Parathyroid adenoma (tissue), 2 donors: ENCODE measurements around the gene CLDN34.

Experiments used
- H2AFZ ChIP-seq: fragments of 300-600 bp; sonication (generic); one replicate; pipeline ENCODE4 v1.7.0; 2017; ENCODE audit warnings: antibody characterized with exemption, mild to moderate bottlenecking
- H3K27ac ChIP-seq: fragments of 300-600 bp; sonication (generic); one replicate; pipeline ENCODE4 v1.7.0; 2017
- H3K27me3 ChIP-seq: fragments of 300-600 bp; sonication (generic); one replicate; pipeline ENCODE4 v1.7.0; 2017; ENCODE audit warnings: low read length; ENCODE audit not compliant: control insufficient read depth, insufficient read depth
- H3K36me3 ChIP-seq: fragments of 300-600 bp; sonication (generic); one replicate; pipeline ENCODE4 v1.7.0; 2017; ENCODE audit warnings: low read length; ENCODE audit not compliant: control insufficient read depth, insufficient read depth
- H3K4me1 ChIP-seq: fragments of 300-600 bp; sonication (generic); one replicate; pipeline ENCODE4 v1.7.0; 2017; ENCODE audit warnings: control low read depth
- H3K4me2 ChIP-seq: fragments of 300-600 bp; sonication (generic); one replicate; pipeline ENCODE4 v1.7.0; 2017; ENCODE audit warnings: low read length
- H3K4me3 ChIP-seq: fragments of 300-600 bp; sonication (generic); one replicate; pipeline ENCODE4 v1.7.0; 2017; ENCODE audit warnings: low read depth, low read length
- H3K79me2 ChIP-seq: fragments of 300-600 bp; sonication (generic); one replicate; pipeline ENCODE4 v1.7.0; 2017; ENCODE audit warnings: control low read depth
- H3K9ac ChIP-seq: fragments of 300-600 bp; sonication (generic); one replicate; pipeline ENCODE4 v1.7.0; 2017; ENCODE audit warnings: mild to moderate bottlenecking
- H3K9me3 ChIP-seq: fragments of 300-600 bp; sonication (generic); one replicate; pipeline ENCODE4 v1.7.0; 2017; ENCODE audit warnings: low read length; ENCODE audit not compliant: control insufficient read depth
- CTCF ChIP-seq: fragments of 300-600 bp; sonication (generic); IDR thresholded peaks from one replicate; pipeline ENCODE4 v1.7.0; 2017; ENCODE audit warnings: antibody characterized with exemption, mild to moderate bottlenecking
- donor health status: primary hyperparathyroidism.

CLDN34 gene

GRCh38 chrX:9948406-9948805, 18.8 kb upstream of the CLDN34 start:
- no peaks in the 10 kb centered on the region for H3K36me3 ChIP-seq
- no peak overlapping the region for H3K4me3 ChIP-seq
- H2AFZ ChIP-seq: no peak overlapping the region
- H3K4me1 ChIP-seq: no peaks in the 10 kb centered on the region
- no peak for TF ChIP-seq CTCF
- no peaks in the 10 kb centered on the region for H3K9me3 ChIP-seq
- no peak overlapping the region for H3K9ac ChIP-seq
- no peaks in the 10 kb centered on the region for H3K79me2 ChIP-seq
- H3K27ac ChIP-seq: no peak overlapping the region
- H3K4me2 ChIP-seq: no peak overlapping the region
- no peaks in the 10 kb centered on the region for H3K27me3 ChIP-seq

DNA sequence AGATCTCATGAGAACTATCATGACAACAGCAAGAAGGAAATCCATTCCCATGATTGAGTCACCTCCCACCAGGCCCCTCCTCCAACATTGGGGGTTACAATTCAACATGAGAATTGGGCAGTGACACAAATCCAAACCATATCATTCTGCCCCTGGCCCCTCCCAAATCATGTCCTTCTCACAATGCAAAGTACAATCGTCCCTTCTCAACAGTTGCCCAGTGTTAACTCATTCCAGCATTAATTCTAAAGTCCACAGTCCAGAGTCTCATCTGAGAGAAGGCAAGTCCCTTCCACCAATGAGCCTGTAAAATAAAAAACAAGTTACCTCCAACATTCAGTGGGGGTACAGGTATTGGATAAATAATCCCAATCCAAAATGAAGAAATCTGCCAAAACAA, 14.9 kb upstream of the CLDN34 start:
- no peaks in the 10 kb centered on the region for H3K36me3 ChIP-seq
- no peak overlapping the region for H3K9ac ChIP-seq
- H3K79me2 ChIP-seq: no peaks in the 10 kb centered on the region
- H3K27ac ChIP-seq: no peak overlapping the region
- TF ChIP-seq CTCF: no peak
- H2AFZ ChIP-seq: no peak overlapping the region
- H3K27me3 ChIP-seq: no peaks in the 10 kb centered on the region
- no peaks in the 10 kb centered on the region for H3K4me1 ChIP-seq
- H3K9me3 ChIP-seq: no peaks in the 10 kb centered on the region
- no peak overlapping the region for H3K4me2 ChIP-seq
- H3K4me3 ChIP-seq: no peak overlapping the region

GRCh38 chrX:9953396-9953795, 13.8 kb upstream of the CLDN34 start:
- Histone ChIP-seq H3K4me3 (no peak overlapping the region), H3K27me3 (no peaks in the 10 kb centered on the region), H3K4me1 (no peaks in the 10 kb centered on the region), H3K27ac (no peak overlapping the region), H3K36me3 (no peaks in the 10 kb centered on the region), H3K9ac (no peak overlapping the region), H3K9me3 (no peaks in the 10 kb centered on the region), H3K79me2 (no peaks in the 10 kb centered on the region), H3K4me2 (no peak overlapping the region), H2AFZ (no peak overlapping the region)
- no peak for TF ChIP-seq CTCF

DNA sequence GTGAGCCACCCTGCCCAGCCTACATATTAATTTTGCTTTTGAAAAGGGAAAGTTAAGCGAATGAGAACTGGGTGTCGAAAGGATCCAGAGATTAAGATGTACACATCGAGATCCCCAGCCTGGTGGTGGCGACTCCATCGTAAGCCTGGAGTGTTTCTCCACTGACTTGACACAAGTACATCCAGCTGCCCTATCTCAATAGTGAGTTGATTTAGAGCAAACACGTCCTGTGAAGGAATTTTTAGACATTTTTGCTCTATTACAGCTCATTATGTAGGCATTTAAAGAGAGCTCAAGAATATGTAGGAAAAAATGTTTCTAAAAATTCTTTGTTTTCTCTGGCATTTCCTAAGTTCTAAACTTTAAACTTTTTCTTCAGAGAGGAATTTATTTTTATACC, 11.7 kb upstream of the CLDN34 start:
- Histone ChIP-seq H3K9ac (no peak overlapping the region), H3K27me3 (no peaks in the 10 kb centered on the region), H3K27ac (no peak overlapping the region), H3K4me3 (no peak overlapping the region), H3K4me2 (no peak overlapping the region), H2AFZ (no peak overlapping the region), H3K4me1 (no peaks in the 10 kb centered on the region), H3K9me3 (no peaks in the 10 kb centered on the region), H3K36me3 (no peaks in the 10 kb centered on the region), H3K79me2 (no peaks in the 10 kb centered on the region)
- TF ChIP-seq CTCF: no peak

- H3K4me2 ChIP-seq: no peak overlapping the region
- no peaks in the 10 kb centered on the region for H3K27me3 ChIP-seq
- no peak overlapping the region for H2AFZ ChIP-seq
- TF ChIP-seq CTCF: no peak
- H3K4me1 ChIP-seq: no peaks in the 10 kb centered on the region
- H3K4me3 ChIP-seq: no peak overlapping the region
- no peaks in the 10 kb centered on the region for H3K36me3 ChIP-seq
- no peak overlapping the region for H3K27ac ChIP-seq
- H3K9me3 ChIP-seq: no peaks in the 10 kb centered on the region
- H3K79me2 ChIP-seq: no peaks in the 10 kb centered on the region
- H3K9ac ChIP-seq: no peak overlapping the region
These were observed 9.4 kb upstream of the CLDN34 start for GRCh38 chrX:9957743-9958142.
